HEK293 (cell line): ENCODE data around the gene MEG3.

ENCODE experiments used
- CTCF ChIA-PET: fragments of 350-600 bp; formaldehyde crosslinking; extraction: SDS; loops from one replicate; lab custom pipeline; 2021; ENCODE audit warnings: antibody characterized with exemption; lab: Yijun Ruan, JAX
- POLR2A ChIA-PET: fragments of 300-600 bp; formaldehyde crosslinking; extraction: SDS; loops from one replicate; lab custom pipeline; 2020; ENCODE audit warnings: antibody characterized with exemption, inconsistent platforms; lab: Yijun Ruan, JAX
- H3K27ac ChIP-seq: fragments of 200-500 bp; sonication (Bioruptor generic); 2 replicates; pipeline ENCODE4 v1.5.1; 2014; ENCODE audit warnings: low read depth, low read length, control low read depth, inconsistent platforms; ENCODE audit errors: extremely low read depth
- H3K36me3 ChIP-seq, 2 experiments: fragments of 200-500 bp in 1 of 2; sonication (Bioruptor generic) in 1 of 2; 1 replicate in 1 of 2; 2 replicates in 1 of 2; pipeline ENCODE4 v1.5.1; 2014 to 2017; ENCODE audit warnings: inconsistent platforms in 2 of 2, low read length in 2 of 2; ENCODE audit not compliant: control insufficient read depth in 2 of 2, insufficient read depth in 1 of 2
- H3K4me1 ChIP-seq: fragments of 200-500 bp; sonication (Bioruptor generic); 2 replicates; pipeline ENCODE4 v1.5.1; 2014; ENCODE audit warnings: mild to moderate bottlenecking, low read length, inconsistent platforms; ENCODE audit not compliant: control insufficient read depth, insufficient read depth
- H3K4me3 ChIP-seq: 2 replicates; pipeline ENCODE4 v1.5.1; 2011; ENCODE audit warnings: low read depth, mild to moderate bottlenecking, control low read depth, low read length, moderate library complexity
- H3K9me3 ChIP-seq: fragments of 200-500 bp; sonication (Bioruptor generic); 2 replicates; pipeline ENCODE4 v1.5.1; 2014; ENCODE audit warnings: low read depth, low read length, inconsistent platforms; ENCODE audit not compliant: control insufficient read depth, insufficient read depth
- FEZF1 ChIP-seq: fragments of 450-650 bp; formaldehyde crosslinking; IDR thresholded peaks from 2 replicates; pipeline ENCODE4 v1.5.1; 2016; ENCODE audit warnings: missing biosample characterization, missing genetic modification characterization
- GLI2 ChIP-seq: fragments of 450-650 bp; formaldehyde crosslinking; IDR thresholded peaks from 2 replicates; pipeline ENCODE4; 2017; ENCODE audit warnings: missing biosample characterization, missing genetic modification characterization, low read depth, borderline replicate concordance
- GLI4 ChIP-seq: fragments of 450-650 bp; formaldehyde crosslinking; IDR thresholded peaks from 2 replicates; pipeline ENCODE4 v1.5.1; 2016; ENCODE audit warnings: missing biosample characterization, missing genetic modification characterization
- GLIS2 ChIP-seq: fragments of 450-650 bp; formaldehyde crosslinking; IDR thresholded peaks from 2 replicates; pipeline ENCODE4 v1.5.1; 2016; ENCODE audit warnings: missing biosample characterization, missing genetic modification characterization
- IKZF3 ChIP-seq: fragments of 450-650 bp; IDR thresholded peaks from 2 replicates; pipeline ENCODE4 v1.5.0; 2018; ENCODE audit warnings: missing biosample characterization, mild to moderate bottlenecking, missing genetic modification characterization, moderate library complexity
- KLF1 ChIP-seq: fragments of 450-650 bp; formaldehyde crosslinking; IDR thresholded peaks from 2 replicates; pipeline ENCODE4 v1.5.1; 2016; ENCODE audit warnings: missing biosample characterization, missing genetic modification characterization
- KLF8 ChIP-seq: fragments of 450-650 bp; formaldehyde crosslinking; IDR thresholded peaks from 2 replicates; pipeline ENCODE4 v1.5.1; 2016; ENCODE audit warnings: missing biosample characterization, missing genetic modification characterization
- ZBTB20 ChIP-seq: fragments of 450-650 bp; formaldehyde crosslinking; IDR thresholded peaks from 2 replicates; pipeline ENCODE4 v1.5.1; 2016; ENCODE audit warnings: missing biosample characterization, missing genetic modification characterization
- ZBTB8A ChIP-seq: fragments of 450-650 bp; formaldehyde crosslinking; IDR thresholded peaks from 2 replicates; pipeline ENCODE4 v1.5.1; 2016; ENCODE audit warnings: missing biosample characterization, missing genetic modification characterization
- ZFP41 ChIP-seq: fragments of 450-650 bp; formaldehyde crosslinking; IDR thresholded peaks from 2 replicates; pipeline ENCODE4 v1.5.1; 2016; ENCODE audit warnings: missing biosample characterization, missing genetic modification characterization, borderline replicate concordance
- ZNF121 ChIP-seq: fragments of 450-650 bp; formaldehyde crosslinking; IDR thresholded peaks from 2 replicates; pipeline ENCODE4 v1.5.1; 2016; ENCODE audit warnings: missing biosample characterization, missing genetic modification characterization
- ZNF132 ChIP-seq: fragments of 450-650 bp; formaldehyde crosslinking; IDR thresholded peaks from 2 replicates; pipeline ENCODE4 v1.5.1; 2017; ENCODE audit warnings: missing biosample characterization, missing genetic modification characterization, borderline replicate concordance
- ZNF138 ChIP-seq: fragments of 450-650 bp; formaldehyde crosslinking; IDR thresholded peaks from 2 replicates; pipeline ENCODE4 v1.5.1; 2016; ENCODE audit warnings: missing biosample characterization, missing genetic modification characterization, borderline replicate concordance
- ZNF140 ChIP-seq: fragments of 450-650 bp; formaldehyde crosslinking; IDR thresholded peaks from 2 replicates; pipeline ENCODE4 v1.5.1; 2016; ENCODE audit warnings: missing biosample characterization, missing genetic modification characterization
- ZNF311 ChIP-seq: fragments of 450-650 bp; formaldehyde crosslinking; IDR thresholded peaks from 2 replicates; pipeline ENCODE4 v1.5.1; 2017; ENCODE audit warnings: missing biosample characterization, missing genetic modification characterization, borderline replicate concordance
- ZNF354C ChIP-seq: fragments of 450-650 bp; formaldehyde crosslinking; IDR thresholded peaks from 2 replicates; pipeline ENCODE4 v1.5.1; 2016; ENCODE audit warnings: missing biosample characterization, missing genetic modification characterization, low read depth, borderline replicate concordance
- ZNF423 ChIP-seq: fragments of 450-650 bp; formaldehyde crosslinking; IDR thresholded peaks from 2 replicates; pipeline ENCODE4 v1.5.1; 2016; ENCODE audit warnings: missing biosample characterization, missing genetic modification characterization
- ZNF513 ChIP-seq: fragments of 450-650 bp; IDR thresholded peaks from 2 replicates; pipeline ENCODE4 v1.5.1; 2018; ENCODE audit warnings: missing biosample characterization, missing genetic modification characterization
- ZNF514 ChIP-seq: fragments of 450-650 bp; formaldehyde crosslinking; IDR thresholded peaks from 2 replicates; pipeline ENCODE4 v1.5.1; 2016; ENCODE audit warnings: missing biosample characterization, missing genetic modification characterization
- ZNF548 ChIP-seq: fragments of 450-650 bp; formaldehyde crosslinking; IDR thresholded peaks from 2 replicates; pipeline ENCODE4 v1.5.1; 2016; ENCODE audit warnings: missing biosample characterization, missing genetic modification characterization
- ZNF561 ChIP-seq: fragments of 450-650 bp; IDR thresholded peaks from 2 replicates; pipeline ENCODE4 v1.5.1; 2018; ENCODE audit warnings: missing biosample characterization, missing genetic modification characterization, borderline replicate concordance
- ZNF707 ChIP-seq: fragments of 450-650 bp; formaldehyde crosslinking; IDR thresholded peaks from 2 replicates; pipeline ENCODE4 v1.5.1; 2016; ENCODE audit warnings: missing biosample characterization, missing genetic modification characterization
- ZNF776 ChIP-seq: fragments of 450-650 bp; formaldehyde crosslinking; IDR thresholded peaks from 2 replicates; pipeline ENCODE4 v1.5.0; 2017; ENCODE audit warnings: missing biosample characterization, missing genetic modification characterization, borderline replicate concordance
- ZNF792 ChIP-seq: fragments of 450-650 bp; formaldehyde crosslinking; IDR thresholded peaks from 2 replicates; pipeline ENCODE4 v1.5.1; 2016; ENCODE audit warnings: missing biosample characterization, missing genetic modification characterization
- TF ChIP-seq, protein P1 (sequence below): fragments of 450-650 bp; formaldehyde crosslinking; IDR thresholded peaks from 2 replicates; pipeline ENCODE4 v1.5.1; 2016; ENCODE audit warnings: missing biosample characterization, missing genetic modification characterization, low read depth
- TF ChIP-seq, protein P2 (sequence below): fragments of 450-650 bp; formaldehyde crosslinking; IDR thresholded peaks from 2 replicates; pipeline ENCODE4 v1.5.1; 2016; ENCODE audit warnings: missing biosample characterization, missing genetic modification characterization, borderline replicate concordance

Gene MEG3

DNA sequence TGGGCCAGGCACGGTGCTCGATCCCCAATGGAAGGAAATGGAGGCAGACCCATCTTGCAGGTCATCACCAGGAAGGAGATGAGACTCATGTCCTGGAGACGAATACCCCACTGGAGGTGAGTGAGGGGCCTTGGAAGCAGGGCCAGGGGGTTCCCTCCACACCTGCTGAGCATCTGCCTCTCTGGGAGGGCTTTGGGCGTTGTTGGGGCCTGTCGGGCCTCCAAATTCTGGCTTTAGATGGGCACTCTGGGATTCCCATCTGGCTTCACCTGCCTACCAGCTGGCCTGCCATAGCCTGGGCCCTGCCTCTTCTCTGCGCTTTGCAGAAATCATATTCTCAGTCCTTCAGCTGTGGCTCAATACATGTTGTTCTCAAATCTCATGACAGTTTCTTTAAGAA is 63.7 kb downstream of the MEG3 start:
- Histone ChIP-seq H3K27ac (no peak overlapping the region), H3K9me3 (no peaks in the 10 kb centered on the region), H3K4me3 (no peak overlapping the region), H3K36me3 (no peaks in the 10 kb centered on the region), H3K4me1 (peaks cover 16% of the 10 kb centered on the region)
- POLR2A ChIA-PET: no interaction called here
- CTCF ChIA-PET: no interaction called here
- TF ChIP-seq ZNF311 (tag by site-specific recombination): no peak
- no peak for TF ChIP-seq ZFP41 (tag by site-specific recombination)
- TF ChIP-seq GLIS2: no peak
- TF ChIP-seq FEZF1 (tag by site-specific recombination): no peak
- TF ChIP-seq ZNF138 (tag by site-specific recombination): no peak
- no peak for TF ChIP-seq ZBTB8A (tag by site-specific recombination)
- TF ChIP-seq GLI2: no peak
- TF ChIP-seq ZNF792 (tag by site-specific recombination): no peak
- TF ChIP-seq ZNF514 (tag by site-specific recombination): no peak
- TF ChIP-seq ZNF561 (tag by site-specific recombination): no peak
- TF ChIP-seq ZNF707 (tag by site-specific recombination): no peak
- TF ChIP-seq, protein P1, sequence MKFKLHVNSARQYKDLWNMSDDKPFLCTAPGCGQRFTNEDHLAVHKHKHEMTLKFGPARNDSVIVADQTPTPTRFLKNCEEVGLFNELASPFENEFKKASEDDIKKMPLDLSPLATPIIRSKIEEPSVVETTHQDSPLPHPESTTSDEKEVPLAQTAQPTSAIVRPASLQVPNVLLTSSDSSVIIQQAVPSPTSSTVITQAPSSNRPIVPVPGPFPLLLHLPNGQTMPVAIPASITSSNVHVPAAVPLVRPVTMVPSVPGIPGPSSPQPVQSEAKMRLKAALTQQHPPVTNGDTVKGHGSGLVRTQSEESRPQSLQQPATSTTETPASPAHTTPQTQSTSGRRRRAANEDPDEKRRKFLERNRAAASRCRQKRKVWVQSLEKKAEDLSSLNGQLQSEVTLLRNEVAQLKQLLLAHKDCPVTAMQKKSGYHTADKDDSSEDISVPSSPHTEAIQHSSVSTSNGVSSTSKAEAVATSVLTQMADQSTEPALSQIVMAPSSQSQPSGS: no peak
- no peak for TF ChIP-seq KLF1 (tag by site-specific recombination)
- TF ChIP-seq ZNF132: no peak

GRCh38 chr14:100890061-100890850 is 64.3 kb downstream of the MEG3 start:
- POLR2A ChIA-PET: no interaction called here
- no peak for TF ChIP-seq GLI4 (tag by site-specific recombination)
- no peak for TF ChIP-seq ZNF513 (tag by site-specific recombination)
- no peak for TF ChIP-seq ZNF776 (tag by site-specific recombination)
- Histone ChIP-seq H3K27ac (no peak overlapping the region), H3K36me3 (no peaks in the 10 kb centered on the region), H3K4me3 (no peak overlapping the region), H3K9me3 (no peaks in the 10 kb centered on the region), H3K4me1 (peaks cover 16% of the 10 kb centered on the region)
- CTCF ChIA-PET: interaction anchor here (0.6 to 0.7 kb wide), 2 partner anchors 226 to 737 kb away, joined by 3 read pairs; no protein-coding TSS in a partner anchor

- no peak overlapping the region for H3K27ac ChIP-seq
- ChIA-PET POLR2A (no interaction called here), CTCF (no interaction called here)
- TF ChIP-seq ZNF140 (tag by site-specific recombination) (no peak), ZNF121 (tag by site-specific recombination) (no peak), IKZF3 (no peak), ZNF354C (tag by site-specific recombination) (no peak), KLF8 (no peak), ZBTB20 (tag by site-specific recombination) (no peak), ZNF423 (tag by site-specific recombination) (no peak), ZNF132 (no peak), ZNF548 (no peak)
- TF ChIP-seq, protein P2, sequence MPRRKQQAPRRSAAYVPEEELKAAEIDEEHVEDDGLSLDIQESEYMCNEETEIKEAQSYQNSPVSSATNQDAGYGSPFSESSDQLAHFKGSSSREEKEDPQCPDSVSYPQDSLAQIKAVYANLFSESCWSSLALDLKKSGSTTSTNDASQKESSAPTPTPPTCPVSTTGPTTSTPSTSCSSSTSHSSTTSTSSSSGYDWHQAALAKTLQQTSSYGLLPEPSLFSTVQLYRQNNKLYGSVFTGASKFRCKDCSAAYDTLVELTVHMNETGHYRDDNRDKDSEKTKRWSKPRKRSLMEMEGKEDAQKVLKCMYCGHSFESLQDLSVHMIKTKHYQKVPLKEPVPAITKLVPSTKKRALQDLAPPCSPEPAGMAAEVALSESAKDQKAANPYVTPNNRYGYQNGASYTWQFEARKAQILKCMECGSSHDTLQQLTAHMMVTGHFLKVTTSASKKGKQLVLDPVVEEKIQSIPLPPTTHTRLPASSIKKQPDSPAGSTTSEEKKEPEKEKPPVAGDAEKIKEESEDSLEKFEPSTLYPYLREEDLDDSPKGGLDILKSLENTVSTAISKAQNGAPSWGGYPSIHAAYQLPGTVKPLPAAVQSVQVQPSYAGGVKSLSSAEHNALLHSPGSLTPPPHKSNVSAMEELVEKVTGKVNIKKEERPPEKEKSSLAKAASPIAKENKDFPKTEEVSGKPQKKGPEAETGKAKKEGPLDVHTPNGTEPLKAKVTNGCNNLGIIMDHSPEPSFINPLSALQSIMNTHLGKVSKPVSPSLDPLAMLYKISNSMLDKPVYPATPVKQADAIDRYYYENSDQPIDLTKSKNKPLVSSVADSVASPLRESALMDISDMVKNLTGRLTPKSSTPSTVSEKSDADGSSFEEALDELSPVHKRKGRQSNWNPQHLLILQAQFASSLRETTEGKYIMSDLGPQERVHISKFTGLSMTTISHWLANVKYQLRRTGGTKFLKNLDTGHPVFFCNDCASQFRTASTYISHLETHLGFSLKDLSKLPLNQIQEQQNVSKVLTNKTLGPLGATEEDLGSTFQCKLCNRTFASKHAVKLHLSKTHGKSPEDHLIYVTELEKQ: no peak
- peaks cover 16% of the 10 kb centered on the region for H3K4me1 ChIP-seq
- H3K36me3 ChIP-seq: no peaks in the 10 kb centered on the region
- H3K9me3 ChIP-seq: no peaks in the 10 kb centered on the region
- no peak overlapping the region for H3K4me3 ChIP-seq
Observed at GRCh38 chr14:100891051-100891450, 65.1 kb downstream of the MEG3 start.
